Spinal cord (tissue), 10 donors: ENCODE data around the gene UHRF1. TPM values are rescaled to one million over a fixed set of nuclear protein-coding genes. Genes with fewer than 3 reads are reported as not detected.
"Not testable (repeated sequence)": the region's sequence is repeated elsewhere in the genome, so short reads cannot be mapped to it uniquely, and the experiment has no call there.

Experiments used
- DNase-seq, 6 donors: peaks; one replicate each; pipeline versions ENCODE4 v3.0.0 to v3.0.0-alpha.2; 2013 to 2015; ENCODE audit warnings: low spot score in 6 of 6, low read depth in 4 of 6
- H3K27ac ChIP-seq: one replicate; pipeline ENCODE4 v1.5.1; 2013; ENCODE audit warnings: low read depth, low read length, control low read depth
- H3K27me3 ChIP-seq: one replicate; pipeline ENCODE4 v1.6.1; 2013; ENCODE audit warnings: low read length; ENCODE audit not compliant: control insufficient read depth, insufficient read depth
- H3K36me3 ChIP-seq: one replicate; pipeline ENCODE4 v1.6.1; 2013; ENCODE audit warnings: low read length; ENCODE audit not compliant: control insufficient read depth, insufficient read depth
- H3K4me1 ChIP-seq: one replicate; pipeline ENCODE4 v1.6.1; 2013; ENCODE audit warnings: low read length; ENCODE audit not compliant: control insufficient read depth, insufficient read depth
- H3K4me3 ChIP-seq: one replicate; pipeline ENCODE4 v1.5.1; 2013; ENCODE audit warnings: low read depth, low read length, control low read depth
- H3K9me3 ChIP-seq: one replicate; pipeline ENCODE4 v1.6.1; 2013; ENCODE audit warnings: low read length; ENCODE audit not compliant: control insufficient read depth, insufficient read depth
- WGBS: methylation state at CpG from one replicate; pipeline ENCODE4 v1.1.5; 2013; ENCODE audit warnings: missing lambda C conversion rate; ENCODE audit not compliant: insufficient coverage; 5-methylcytosine and 5-hydroxymethylcytosine counted together
- polyA plus RNA-seq, 2 donors: library from polyadenylated mRNA; unstranded; fragments of 120-200 nt; gene quantifications; one replicate each; pipeline ENCODE4 v1.2.1, GENCODE V29; 2013; ENCODE audit not compliant: insufficient read length in 2 of 2
- total RNA-seq, 2 donors: library from RNA; depleted of rRNA in 1 of 2; stranded (reverse); fragments of 120-200 nt in 1 of 2; fragments of >200 nt in 1 of 2; gene quantifications; one replicate each; pipeline versions ENCODE4 v1.2.3 to v1.2.4, GENCODE V29; 2013 to 2014
- donor health status: healthy.

UHRF1 gene
- total and polyA plus RNA-seq, 4 donors: 10.5 to 16.8 (median 12.5) TPM

DNA sequence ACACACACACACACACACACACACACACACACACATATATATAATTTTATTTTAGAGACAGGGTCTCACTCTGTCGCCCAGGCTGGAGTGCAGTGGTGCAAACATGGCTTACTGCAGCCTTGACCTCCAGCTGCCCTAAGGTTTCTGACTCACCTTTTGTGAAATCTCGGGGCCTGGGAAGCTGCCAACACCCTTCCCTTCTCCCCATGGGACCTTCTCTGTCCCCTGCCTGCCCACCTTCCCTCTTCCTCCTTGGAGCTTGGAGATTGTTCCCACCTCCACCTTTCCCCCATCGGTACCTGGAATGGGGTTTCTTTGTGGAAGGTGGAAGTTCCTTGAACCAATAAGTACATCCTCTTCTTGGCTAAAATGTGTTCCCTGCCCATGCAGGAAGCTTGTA is 12.9 kb upstream of the UHRF1 start:
- no peak for DNase-seq
- H3K4me1 ChIP-seq: peaks cover 4% of the 10 kb centered on the region
- no peaks in the 10 kb centered on the region for H3K9me3 ChIP-seq
- H3K36me3 ChIP-seq: no peaks in the 10 kb centered on the region
- WGBS: 89% methylated on average over 1 of the region's 3 CpGs
- H3K27me3 ChIP-seq: no peaks in the 10 kb centered on the region
- no peak overlapping the region for H3K4me3 ChIP-seq
- H3K27ac ChIP-seq: no peak overlapping the region

DNA sequence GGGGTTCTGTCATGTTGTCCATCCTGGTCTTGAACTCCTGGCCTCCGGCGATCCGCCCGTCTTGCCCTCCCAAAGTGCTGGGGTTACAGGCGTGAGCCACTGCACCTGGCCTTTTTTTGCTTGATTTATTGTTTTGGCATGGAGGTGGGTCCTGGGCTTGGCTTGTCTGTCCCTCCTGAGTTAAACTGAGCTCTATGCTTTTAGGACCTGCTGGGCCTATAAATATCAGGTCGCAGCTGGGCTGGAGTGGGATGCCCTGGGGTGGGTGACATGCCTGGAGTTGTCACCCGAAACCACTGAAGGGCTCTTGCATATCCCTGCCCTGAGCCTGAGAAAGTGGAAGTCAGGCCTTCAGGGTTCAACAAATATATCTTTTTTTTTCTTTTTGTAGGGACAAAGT is 12.2 kb upstream of the UHRF1 start:
- H3K4me3 ChIP-seq: no peak overlapping the region
- no peaks in the 10 kb centered on the region for H3K27me3 ChIP-seq
- H3K4me1 ChIP-seq: peaks cover 4% of the 10 kb centered on the region
- no peak for DNase-seq
- H3K9me3 ChIP-seq: no peaks in the 10 kb centered on the region
- H3K36me3 ChIP-seq: no peaks in the 10 kb centered on the region
- no peak overlapping the region for H3K27ac ChIP-seq
- WGBS: 87% methylated on average over 7 of the region's 7 CpGs

- not testable (repeated sequence) for DNase-seq, H3K27ac ChIP-seq, H3K4me3 ChIP-seq, H3K27me3 ChIP-seq, H3K4me1 ChIP-seq, H3K9me3 ChIP-seq, H3K36me3 ChIP-seq
- 89% methylated on average over 8 of the region's 13 CpGs for WGBS
Measured at GRCh38 chr19:4900879-4901278, 8.4 kb upstream of the UHRF1 start.

DNA sequence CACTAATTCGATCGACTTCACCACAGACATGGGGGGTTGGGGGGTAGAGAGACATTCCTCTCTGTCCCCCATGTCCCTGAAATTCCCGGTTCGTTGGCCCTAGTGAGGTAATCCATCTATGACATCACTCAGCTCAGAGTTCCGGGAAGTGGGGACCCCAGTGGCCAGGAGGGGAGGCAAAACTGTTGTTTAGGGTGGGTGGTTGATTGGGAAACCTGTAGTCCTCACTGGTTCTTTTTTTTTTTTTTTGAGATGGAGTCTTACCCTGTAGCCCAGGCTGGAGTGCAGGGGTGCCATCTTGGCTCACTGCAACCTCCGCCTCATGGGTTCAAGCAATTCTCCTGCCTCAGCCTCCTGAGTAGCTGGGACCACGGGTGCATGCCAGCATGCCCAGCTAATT is 6.5 kb upstream of the UHRF1 start, which contains the start of gene ARRDC5:
TSS of gene ARRDC5 (minus strand) at position 101 of the 400 bp plus-strand sequence. CDS start at position 30, 71 bp downstream.
- Histone ChIP-seq H3K27ac (no peak within 1 kb of the TSS), H3K36me3 (no peaks in the 10 kb centered on the region), H3K9me3 (no peaks in the 10 kb centered on the region), H3K4me3 (no peak within 1 kb of the TSS), H3K4me1 (no peaks in the 10 kb centered on the region), H3K27me3 (no peaks in the 10 kb centered on the region)
- no peak for DNase-seq
- 100% methylated on average over 1 of the region's 7 CpGs for WGBS

- no peak overlapping the region for H3K27ac ChIP-seq
- H3K9me3 ChIP-seq: no peaks in the 10 kb centered on the region
- DNase-seq: no peak
- H3K36me3 ChIP-seq: no peaks in the 10 kb centered on the region
- H3K4me1 ChIP-seq: peaks cover 12% of the 10 kb centered on the region
- 86% methylated on average over 1 of the region's 3 CpGs for WGBS
- no peak overlapping the region for H3K4me3 ChIP-seq
- H3K27me3 ChIP-seq: no peaks in the 10 kb centered on the region
Measured at GRCh38 chr19:4904481-4904880, 4.8 kb upstream of the UHRF1 start.

GRCh38 chr19:4906963-4907362 is 2.3 kb upstream of the UHRF1 start:
- Histone ChIP-seq H3K4me1 (peaks cover 29% of the 10 kb centered on the region), H3K27ac (no peak overlapping the region), H3K36me3 (no peaks in the 10 kb centered on the region), H3K4me3 (no peak overlapping the region), H3K27me3 (no peaks in the 10 kb centered on the region), H3K9me3 (no peaks in the 10 kb centered on the region)
- 78% methylated on average over 8 of the region's 8 CpGs for WGBS
- no peak for DNase-seq

DNA sequence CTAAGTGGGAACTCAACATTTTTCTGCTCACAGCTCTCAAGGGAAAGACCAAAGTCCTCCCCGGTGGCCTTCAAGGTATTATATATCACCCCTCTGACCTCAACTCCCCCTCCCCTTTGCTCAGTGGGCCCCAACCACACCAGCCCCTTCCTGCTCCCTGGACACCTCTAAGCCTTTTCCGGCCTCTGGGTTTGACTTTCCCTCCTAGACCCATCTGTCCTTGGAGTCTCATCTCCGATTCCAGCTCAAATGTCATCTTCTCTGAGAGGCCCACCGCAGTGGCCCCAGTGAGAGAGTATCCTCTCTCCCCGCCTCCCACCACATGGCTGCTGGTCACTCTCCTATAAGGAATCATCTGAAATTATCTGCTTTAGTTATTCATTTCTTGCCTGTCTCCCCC is 941 bp upstream of the UHRF1 start:
- no peak for DNase-seq
- H3K27ac ChIP-seq: no peak overlapping the region
- no peaks in the 10 kb centered on the region for H3K27me3 ChIP-seq
- no peaks in the 10 kb centered on the region for H3K9me3 ChIP-seq
- WGBS: 75% methylated on average over 5 of the region's 5 CpGs
- peaks cover 32% of the 10 kb centered on the region for H3K4me1 ChIP-seq
- no peaks in the 10 kb centered on the region for H3K36me3 ChIP-seq
- H3K4me3 ChIP-seq: no peak overlapping the region

DNA sequence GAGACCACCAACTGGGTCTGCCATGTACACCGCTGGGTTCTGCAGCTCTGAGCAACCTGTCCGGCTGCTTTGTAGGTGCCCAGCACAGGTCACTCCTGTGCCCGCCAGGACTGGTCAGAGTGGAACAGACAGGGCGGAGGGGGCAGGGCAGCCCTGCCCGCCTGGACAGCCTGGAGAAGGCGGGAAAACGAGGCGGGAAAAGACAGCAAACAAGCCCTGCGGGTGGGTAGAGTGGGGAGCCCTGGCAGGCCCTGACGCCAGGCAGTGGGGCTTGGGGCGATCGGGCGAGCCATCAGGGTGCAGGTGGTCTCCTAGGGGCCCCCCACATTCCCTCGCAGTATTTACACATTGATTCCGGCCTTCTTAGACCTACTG is 533 bp upstream of the UHRF1 start:
- H3K27ac ChIP-seq: no peak overlapping the region
- H3K4me1 ChIP-seq: peaks cover 33% of the 10 kb centered on the region
- H3K27me3 ChIP-seq: no peaks in the 10 kb centered on the region
- WGBS: 59% methylated on average over 15 of the region's 15 CpGs
- no peaks in the 10 kb centered on the region for H3K36me3 ChIP-seq
- H3K9me3 ChIP-seq: no peaks in the 10 kb centered on the region
- H3K4me3 ChIP-seq: no peak overlapping the region
- DNase-seq: no peak

DNA sequence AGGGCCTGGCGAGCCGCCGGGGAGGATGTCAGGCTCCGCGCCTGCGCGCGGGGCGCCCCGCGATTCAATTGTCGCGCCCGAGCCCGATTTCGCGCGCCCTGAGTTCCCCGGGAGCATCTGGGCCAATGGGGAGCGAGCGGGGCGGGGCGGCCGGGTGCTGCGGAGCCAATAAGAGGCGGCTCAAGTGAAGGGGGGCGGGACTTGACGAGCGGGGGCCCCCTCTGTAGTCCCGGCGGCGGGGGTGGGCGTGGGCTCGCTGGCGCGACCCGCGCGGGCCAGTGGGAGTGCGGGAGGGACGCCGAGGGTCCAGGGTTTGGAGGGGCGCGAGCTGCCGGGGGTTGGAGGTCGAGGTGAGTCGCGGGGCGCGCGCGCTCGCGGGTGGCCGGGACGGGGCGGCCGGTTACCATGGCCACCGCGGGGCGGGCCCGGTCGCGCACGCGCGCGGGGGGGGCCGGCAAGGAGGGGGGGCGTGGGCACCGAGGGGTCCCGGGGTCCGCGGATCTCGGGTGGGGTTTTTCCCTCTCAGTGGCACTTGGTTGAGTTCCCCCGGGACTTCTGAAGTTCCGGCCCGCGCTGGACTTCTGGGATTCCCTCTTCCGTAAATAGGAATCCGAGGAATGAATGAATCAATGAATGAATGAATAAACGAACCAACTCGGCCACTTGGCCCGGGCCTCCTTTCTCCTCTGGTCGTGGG is 744 bp downstream of the UHRF1 start:
- Histone ChIP-seq H3K36me3 (peaks cover 3% of the 10 kb centered on the region), H3K27me3 (no peaks in the 10 kb centered on the region), H3K4me3 (peak overlapping the region; percentile 52), H3K27ac (no peak overlapping the region), H3K4me1 (peaks cover 46% of the 10 kb centered on the region), H3K9me3 (no peaks in the 10 kb centered on the region)
- DNase-seq: peak in 5 of 6 donors; percentile 84 to 97 (median 90)
- WGBS: 0% methylated on average over 81 of the region's 85 CpGs

DNA sequence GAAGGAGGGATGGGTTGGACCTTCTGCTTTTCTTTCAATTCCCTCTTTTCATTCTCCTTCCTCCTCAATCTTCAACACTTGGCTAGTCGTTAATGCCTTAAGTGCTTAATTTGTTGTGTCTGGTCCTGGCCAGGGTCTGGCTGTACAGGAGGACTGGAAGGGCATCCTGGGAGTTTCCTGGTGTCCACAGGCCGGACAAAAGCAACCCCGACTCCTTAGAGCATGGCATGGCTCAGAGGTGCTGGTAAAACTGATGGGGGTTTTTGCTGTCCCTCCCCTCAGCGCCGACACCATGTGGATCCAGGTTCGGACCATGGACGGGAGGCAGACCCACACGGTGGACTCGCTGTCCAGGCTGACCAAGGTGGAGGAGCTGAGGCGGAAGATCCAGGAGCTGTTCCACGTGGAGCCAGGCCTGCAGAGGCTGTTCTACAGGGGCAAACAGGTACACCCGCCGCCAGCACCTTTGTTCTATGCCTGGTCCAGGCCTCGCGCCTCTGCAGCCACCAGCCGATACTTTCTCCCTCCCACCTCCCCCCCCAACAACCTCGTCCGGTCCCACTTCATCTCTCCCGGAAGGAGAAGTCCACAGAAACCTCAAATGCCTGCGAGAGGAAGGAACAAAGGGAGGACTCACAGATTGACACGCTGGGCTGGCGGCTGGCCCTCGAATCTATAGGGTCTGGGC is 1.4 kb downstream of the UHRF1 start:
- H3K4me3 ChIP-seq: peak overlapping the region; percentile 52
- WGBS: 23% methylated on average over 19 of the region's 23 CpGs
- no peaks in the 10 kb centered on the region for H3K9me3 ChIP-seq
- H3K36me3 ChIP-seq: peaks cover 3% of the 10 kb centered on the region
- H3K27ac ChIP-seq: no peak overlapping the region
- peaks cover 48% of the 10 kb centered on the region for H3K4me1 ChIP-seq
- DNase-seq: peak in 1 of 6 donors; percentile 50
- no peaks in the 10 kb centered on the region for H3K27me3 ChIP-seq
